HFFc6 (cell line): Measurements from ENCODE around the gene DYDC2. TPM values are rescaled to one million over a fixed set of nuclear protein-coding genes. Genes with fewer than 3 reads are reported as not detected.

Experiments used
- DNase-seq: peaks from one replicate; pipeline ENCODE4 v3.0.0-alpha.2; 2018
- H3K27ac Mint-ChIP-seq: 2 replicates; pipeline ENCODE4 v1.8.0; 2020; ENCODE audit warnings: mild to moderate bottlenecking, mixed read lengths
- H3K27me3 Mint-ChIP-seq: 2 replicates; pipeline ENCODE4 v1.8.0; 2021; ENCODE audit warnings: mild to moderate bottlenecking, moderate library complexity, mixed read lengths; ENCODE audit not compliant: insufficient read depth
- H3K36me3 Mint-ChIP-seq: 2 replicates; pipeline ENCODE4 v1.8.0; 2021; ENCODE audit warnings: low read depth, mixed read lengths
- H3K4me1 Mint-ChIP-seq: 2 replicates; pipeline ENCODE4 v1.8.0; 2020; ENCODE audit warnings: low read depth, mixed read lengths
- H3K4me3 Mint-ChIP-seq: 2 replicates; pipeline ENCODE4 v1.8.0; 2020; ENCODE audit warnings: mild to moderate bottlenecking, moderate library complexity, mixed read lengths
- H3K9me3 Mint-ChIP-seq: 2 replicates; pipeline ENCODE4 v1.8.0; 2020; ENCODE audit warnings: mild to moderate bottlenecking, mixed read lengths
- total RNA-seq, 6 experiments: library from RNA; stranded (reverse); fragmentation: NEBNext Ultra II Directional; extraction: Animal tissue kit (Norgen Biotek cat#: 25700); gene quantifications; 2 replicates in 1 of 6; 3 replicates in 5 of 6; pipeline ENCODE4 v1.2.3, GENCODE V29; 2021
- TF ChIP-seq, protein P1 (sequence below): fragments of 200-600 bp; sonication (generic); IDR thresholded peaks from 2 replicates; pipeline ENCODE4 v1.5.0; 2021; ENCODE audit warnings: antibody characterized with exemption, mild to moderate bottlenecking

The DYDC2 gene
- total RNA-seq, 6 experiments from 2014 or later, result not detected

DNA sequence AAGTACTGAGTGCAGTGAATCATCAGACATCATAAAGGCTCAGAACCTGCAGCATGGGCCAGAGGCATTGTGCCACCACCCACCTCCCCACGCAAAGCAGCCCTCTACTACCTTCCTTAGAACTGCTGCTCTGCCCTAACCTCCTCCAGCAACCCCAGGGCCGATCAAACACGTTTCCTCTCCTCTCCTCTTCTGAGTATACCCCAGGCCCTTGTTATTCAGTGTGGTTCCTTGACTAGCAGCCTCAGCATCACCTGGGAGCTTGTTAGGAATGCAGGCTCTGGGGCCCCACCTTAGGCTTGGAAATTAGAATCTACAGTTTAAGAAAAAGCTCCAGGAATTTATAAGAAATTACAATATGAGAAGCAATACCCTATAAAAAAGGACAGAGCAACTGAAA is 33.3 kb upstream of the DYDC2 start:
- no peak for DNase-seq
- H3K27ac Mint-ChIP-seq, result no peak overlapping the region
- peaks cover 3% of the 10 kb centered on the region for H3K27me3 Mint-ChIP-seq
- H3K9me3 Mint-ChIP-seq, result no peaks in the 10 kb centered on the region
- TF ChIP-seq, protein P1, sequence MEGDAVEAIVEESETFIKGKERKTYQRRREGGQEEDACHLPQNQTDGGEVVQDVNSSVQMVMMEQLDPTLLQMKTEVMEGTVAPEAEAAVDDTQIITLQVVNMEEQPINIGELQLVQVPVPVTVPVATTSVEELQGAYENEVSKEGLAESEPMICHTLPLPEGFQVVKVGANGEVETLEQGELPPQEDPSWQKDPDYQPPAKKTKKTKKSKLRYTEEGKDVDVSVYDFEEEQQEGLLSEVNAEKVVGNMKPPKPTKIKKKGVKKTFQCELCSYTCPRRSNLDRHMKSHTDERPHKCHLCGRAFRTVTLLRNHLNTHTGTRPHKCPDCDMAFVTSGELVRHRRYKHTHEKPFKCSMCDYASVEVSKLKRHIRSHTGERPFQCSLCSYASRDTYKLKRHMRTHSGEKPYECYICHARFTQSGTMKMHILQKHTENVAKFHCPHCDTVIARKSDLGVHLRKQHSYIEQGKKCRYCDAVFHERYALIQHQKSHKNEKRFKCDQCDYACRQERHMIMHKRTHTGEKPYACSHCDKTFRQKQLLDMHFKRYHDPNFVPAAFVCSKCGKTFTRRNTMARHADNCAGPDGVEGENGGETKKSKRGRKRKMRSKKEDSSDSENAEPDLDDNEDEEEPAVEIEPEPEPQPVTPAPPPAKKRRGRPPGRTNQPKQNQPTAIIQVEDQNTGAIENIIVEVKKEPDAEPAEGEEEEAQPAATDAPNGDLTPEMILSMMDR, result no peak
- no peak overlapping the region for H3K4me3 Mint-ChIP-seq
- H3K4me1 Mint-ChIP-seq, result peaks cover 6% of the 10 kb centered on the region
- no peaks in the 10 kb centered on the region for H3K36me3 Mint-ChIP-seq

DNA sequence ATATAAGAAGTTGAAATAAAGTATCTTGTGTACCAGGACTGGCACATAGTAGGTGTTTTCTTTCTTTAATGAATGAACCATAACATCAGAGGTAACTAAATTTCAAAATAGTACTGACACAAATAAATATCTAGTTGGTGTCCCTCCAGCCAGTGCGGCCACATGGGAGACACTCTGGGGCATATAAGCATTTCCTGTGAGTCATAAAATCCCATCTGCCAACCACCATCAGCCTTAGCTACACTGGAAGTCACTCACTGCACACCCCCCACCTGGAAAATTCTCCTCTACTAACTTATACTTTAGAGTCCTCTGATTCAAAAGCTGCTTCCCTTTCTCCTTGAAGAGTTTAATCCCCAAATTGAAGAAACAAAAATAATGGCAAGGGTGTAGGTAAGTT is 32.5 kb upstream of the DYDC2 start:
- Mint-ChIP-seq H3K4me1 (peaks cover 6% of the 10 kb centered on the region), H3K36me3 (no peaks in the 10 kb centered on the region), H3K4me3 (no peak overlapping the region), H3K9me3 (no peaks in the 10 kb centered on the region), H3K27ac (no peak overlapping the region), H3K27me3 (peaks cover 3% of the 10 kb centered on the region)
- TF ChIP-seq, protein P1, result no peak
- no peak for DNase-seq

DNA sequence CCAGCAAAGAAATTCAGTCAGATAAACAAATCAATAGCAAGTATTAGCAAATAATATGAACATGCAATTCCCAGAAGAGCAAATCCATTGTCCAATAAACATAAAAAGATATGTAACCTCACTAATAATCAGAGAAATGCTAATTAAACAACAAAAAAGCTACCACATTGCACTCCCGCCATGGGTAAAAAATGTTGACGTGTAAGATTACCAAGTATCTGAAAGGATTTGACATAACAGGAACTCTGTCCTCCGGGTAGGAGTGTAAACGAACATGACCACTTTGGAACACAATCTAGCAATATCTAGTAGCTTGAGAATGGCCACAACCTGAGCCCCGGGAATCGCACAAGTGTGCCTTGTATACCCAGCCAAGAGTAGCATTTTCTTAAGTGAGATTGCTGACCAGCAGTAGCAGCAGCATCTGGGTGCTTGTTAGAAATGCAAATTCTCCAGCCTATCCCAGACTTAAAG is 31.7 kb upstream of the DYDC2 start:
- Mint-ChIP-seq H3K9me3 (no peaks in the 10 kb centered on the region), H3K36me3 (no peaks in the 10 kb centered on the region), H3K27me3 (peaks cover 3% of the 10 kb centered on the region), H3K4me3 (no peak overlapping the region), H3K4me1 (peaks cover 6% of the 10 kb centered on the region), H3K27ac (no peak overlapping the region)
- DNase-seq, result no peak
- TF ChIP-seq, protein P1, result no peak

DNA sequence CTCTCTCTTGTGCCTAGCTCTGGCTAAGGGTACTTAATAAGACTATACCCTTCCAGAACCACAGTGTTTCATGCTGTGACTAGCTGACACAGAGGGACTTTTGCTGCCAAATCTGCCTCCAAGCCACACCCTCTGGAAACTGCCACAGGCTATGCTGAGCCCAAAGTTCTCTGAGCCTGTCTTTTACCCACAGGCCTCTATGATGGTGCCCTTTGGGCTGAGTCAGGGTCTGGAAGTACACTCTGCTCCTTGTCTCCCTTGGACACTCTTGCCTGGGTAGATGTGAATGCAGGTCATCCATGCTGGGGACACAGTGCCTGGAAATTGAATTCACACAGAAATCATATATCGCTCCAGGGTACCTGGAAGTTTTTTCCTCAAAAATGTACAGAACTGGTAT is 22.6 kb upstream of the DYDC2 start:
- Mint-ChIP-seq H3K4me1 (no peaks in the 10 kb centered on the region), H3K4me3 (no peak overlapping the region), H3K27me3 (peaks cover 3% of the 10 kb centered on the region), H3K27ac (no peak overlapping the region), H3K36me3 (no peaks in the 10 kb centered on the region), H3K9me3 (no peaks in the 10 kb centered on the region)
- no peak for DNase-seq
- TF ChIP-seq, protein P1, result no peak

DNA sequence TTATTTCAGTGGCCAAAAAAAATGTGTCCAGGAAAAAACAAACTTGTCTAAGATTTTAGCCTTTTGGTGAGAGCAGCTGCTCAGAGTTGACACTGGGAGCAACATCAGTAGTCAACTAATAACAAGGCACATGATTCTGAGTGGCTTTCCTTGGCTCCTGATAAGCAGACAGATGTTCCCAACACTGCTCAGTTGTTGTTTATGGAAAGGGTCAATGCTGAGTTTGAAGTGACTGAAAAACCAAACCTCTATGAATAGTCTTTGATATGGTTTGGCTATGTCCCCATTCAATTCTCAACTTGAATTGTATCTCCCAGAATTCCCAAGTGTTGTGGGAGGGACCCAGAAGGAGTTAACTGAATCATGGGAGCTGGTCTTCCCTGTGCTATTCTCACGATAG is 12.3 kb upstream of the DYDC2 start:
- Mint-ChIP-seq H3K36me3 (no peaks in the 10 kb centered on the region), H3K4me1 (no peaks in the 10 kb centered on the region), H3K27ac (no peak overlapping the region), H3K27me3 (no peaks in the 10 kb centered on the region; the same call in none of the 2 replicates), H3K4me3 (no peak overlapping the region), H3K9me3 (no peaks in the 10 kb centered on the region)
- TF ChIP-seq, protein P1, result no peak
- no peak for DNase-seq

DNA sequence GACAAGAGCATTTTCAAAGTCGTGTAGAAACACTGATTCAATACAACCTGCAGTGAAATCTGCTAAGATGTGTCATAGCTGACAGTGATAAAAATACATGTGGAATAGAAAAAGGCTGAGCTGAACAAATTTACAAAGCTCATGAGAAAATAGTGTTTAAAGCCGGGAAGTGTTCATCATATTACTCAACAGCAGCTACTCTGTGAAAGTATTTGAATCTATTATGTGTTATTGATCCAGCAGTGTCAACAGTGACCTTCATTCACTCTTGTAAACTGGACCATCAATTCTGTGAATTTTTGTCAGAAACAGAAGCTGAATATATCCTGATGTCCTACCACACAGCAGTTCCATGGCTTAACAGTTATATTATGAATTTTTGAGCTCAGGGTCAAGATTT is 11.7 kb upstream of the DYDC2 start:
- TF ChIP-seq, protein P1, result no peak
- no peak for DNase-seq
- H3K4me1 Mint-ChIP-seq, result no peaks in the 10 kb centered on the region
- H3K27me3 Mint-ChIP-seq, result no peaks in the 10 kb centered on the region; the same call in 1 of the 2 replicates
- no peak overlapping the region for H3K27ac Mint-ChIP-seq
- H3K9me3 Mint-ChIP-seq, result no peaks in the 10 kb centered on the region
- H3K36me3 Mint-ChIP-seq, result no peaks in the 10 kb centered on the region
- H3K4me3 Mint-ChIP-seq, result no peak overlapping the region
